Endothelial cell of umbilical vein (primary cell): ENCODE data around the gene ADCY9. TPM values are rescaled to one million over a fixed set of nuclear protein-coding genes. Genes with fewer than 3 reads are reported as not detected.
"Not testable (repeated sequence)": the region's sequence is repeated elsewhere in the genome, so short reads cannot be mapped to it uniquely, and the experiment has no call there.

Experiments used
- BruUV-seq: library from RNA; stranded (reverse); fragments of 400-500 nt; replicated peaks from 2 replicates; lab custom pipeline; 2021; lab: Mats Ljungman, UMichigan
- CTCF ChIA-PET: fragments of 300-600, 350-600 bp; sonication (Branson Sonifier 250); formaldehyde crosslinking; loops from one replicate; lab custom pipeline; 2021; ENCODE audit warnings: antibody characterized with exemption, inconsistent platforms; lab: Charles Lee
- POLR2A ChIA-PET: fragments of 300-600, 350-600 bp; sonication (Branson Sonifier 250); formaldehyde crosslinking; loops from one replicate; lab custom pipeline; 2021; ENCODE audit warnings: antibody characterized with exemption, inconsistent platforms; lab: Charles Lee
- DNase-seq: peaks from one replicate; pipeline ENCODE4 v3.0.0-alpha.2; 2011; ENCODE audit warnings: low read depth, low spot score
- FAIRE-seq: peaks from 2 replicates; lab custom pipeline; 2011; peaks lifted over from hg19 to GRCh38; lab: Jason Lieb, UNC
- H2AFZ ChIP-seq: 2 replicates; pipeline ENCODE4 v1.6.0; 2012; ENCODE audit warnings: low read depth, low read length, control low read depth, inconsistent platforms
- H3K27ac ChIP-seq: 2 replicates; pipeline ENCODE4 v1.5.1; 2011; ENCODE audit warnings: low read depth, mild to moderate bottlenecking, control low read depth, low read length, moderate library complexity; ENCODE audit not compliant: insufficient read depth
- H3K27me3 ChIP-seq, 2 experiments: 2 replicates each; pipeline versions ENCODE4 v1.6.0 to v1.6.1; 2011; ENCODE audit warnings: low read length in 2 of 2, mixed read lengths in 1 of 2; ENCODE audit not compliant: control insufficient read depth in 2 of 2, insufficient read depth in 2 of 2
- H3K36me3 ChIP-seq, 2 experiments: 2 replicates in 1 of 2; 3 replicates in 1 of 2; pipeline ENCODE4 v1.5.1; 2011; ENCODE audit warnings: low read length in 2 of 2, mild to moderate bottlenecking in 1 of 2, moderate library complexity in 1 of 2; ENCODE audit not compliant: control insufficient read depth in 2 of 2, insufficient read depth in 2 of 2; ENCODE audit errors: extremely low read depth in 1 of 2
- H3K4me1 ChIP-seq: 3 replicates; pipeline ENCODE4 v1.5.1; 2011; ENCODE audit warnings: mild to moderate bottlenecking, low read length; ENCODE audit not compliant: control insufficient read depth, insufficient read depth; ENCODE audit errors: extremely low read depth
- H3K4me2 ChIP-seq: 2 replicates; pipeline ENCODE4 v1.6.1; 2011; ENCODE audit warnings: low read length, control low read depth, mixed read lengths; ENCODE audit not compliant: insufficient read depth
- H3K4me3 ChIP-seq, 3 experiments: fragments of 200-600 bp in 1 of 3; sonication (generic), shearing (Covaris generic) in 1 of 3; replicated peaks in 1 of 3; 2 replicates each; pipeline ENCODE4 v1.5.1; 2011 to 2016; ENCODE audit warnings: control low read depth in 3 of 3, low read length in 3 of 3, mild to moderate bottlenecking in 2 of 3, inconsistent platforms in 1 of 3, low read depth in 1 of 3, moderate library complexity in 1 of 3; ENCODE audit not compliant: insufficient read depth in 1 of 3
- H3K79me2 ChIP-seq: 2 replicates; pipeline ENCODE4 v1.6.0; 2012; ENCODE audit warnings: low read length, inconsistent platforms; ENCODE audit not compliant: control insufficient read depth, insufficient read depth
- H3K9ac ChIP-seq: replicated peaks from 2 replicates; pipeline ENCODE3; 2011; ENCODE audit warnings: low read length, control low read depth; ENCODE audit not compliant: insufficient read depth; ENCODE audit errors: extremely low read depth
- H3K9me1 ChIP-seq: replicated peaks from 3 replicates; pipeline ENCODE4 v1.6.0; 2011; ENCODE audit warnings: mild to moderate bottlenecking, low read length; ENCODE audit not compliant: control insufficient read depth, insufficient read depth; ENCODE audit errors: extremely low read depth
- H3K9me3 ChIP-seq: replicated peaks from 2 replicates; pipeline ENCODE4 v1.5.1; 2012; ENCODE audit warnings: low read length, inconsistent platforms; ENCODE audit not compliant: control insufficient read depth, insufficient read depth
- H4K20me1 ChIP-seq: replicated peaks from 2 replicates; pipeline ENCODE3; 2011; ENCODE audit warnings: mild to moderate bottlenecking, low read length; ENCODE audit not compliant: control insufficient read depth, insufficient read depth; ENCODE audit errors: extremely low read depth
- CTCF ChIP-seq, 2 donors: IDR thresholded peaks; 1 replicate in 1 of 2; 2 replicates in 1 of 2; pipeline ENCODE4 v1.5.1; 2011; ENCODE audit warnings: low read length in 2 of 2, mild to moderate bottlenecking in 2 of 2, moderate library complexity in 2 of 2, control low read depth in 1 of 2, inconsistent platforms in 1 of 2, low read depth in 1 of 2; ENCODE audit not compliant: insufficient read depth in 1 of 2; ENCODE audit errors: extremely low read depth in 1 of 2
- EZH2 ChIP-seq: IDR thresholded peaks from 2 replicates; pipeline ENCODE4 v1.6.1; 2012; ENCODE audit warnings: borderline replicate concordance, low read depth, mild to moderate bottlenecking, moderate library complexity, low read length, inconsistent platforms; ENCODE audit not compliant: severe bottlenecking
- FOS ChIP-seq: IDR thresholded peaks from 2 replicates; pipeline ENCODE4 v1.6.1; 2011; ENCODE audit warnings: mild to moderate bottlenecking, low read length, moderate library complexity, borderline replicate concordance; ENCODE audit not compliant: insufficient read depth
- GATA2 ChIP-seq: IDR thresholded peaks from 2 replicates; pipeline ENCODE4 v1.7.0; 2011; ENCODE audit warnings: low read depth, mild to moderate bottlenecking, moderate library complexity, mixed read lengths, low read length; ENCODE audit not compliant: insufficient read length, insufficient read depth
- JUN ChIP-seq: IDR thresholded peaks from 2 replicates; pipeline ENCODE4 v1.6.1; 2011; ENCODE audit warnings: borderline replicate concordance, low read depth; ENCODE audit not compliant: insufficient read length, insufficient read depth
- MAX ChIP-seq: IDR thresholded peaks from 2 replicates; pipeline ENCODE4 v1.6.1; 2011; ENCODE audit not compliant: insufficient read depth, insufficient read length
- MYC ChIP-seq: IDR thresholded peaks from one replicate; pipeline ENCODE4 v1.6.1; 2011; ENCODE audit warnings: mild to moderate bottlenecking, low read depth, low read length
- POLR2A ChIP-seq: IDR thresholded peaks from 2 replicates; pipeline ENCODE4 v1.6.1; 2012; ENCODE audit warnings: low read depth, mild to moderate bottlenecking, control low read depth, low read length
- POLR2AphosphoS5 ChIP-seq: IDR thresholded peaks from 2 replicates; pipeline ENCODE4 v1.6.1; 2012; ENCODE audit warnings: low read depth, mild to moderate bottlenecking, control low read depth, low read length, moderate library complexity; ENCODE audit not compliant: insufficient read depth
- dilution Hi-C: fragments of 300-500 bp; cut with MboI; formaldehyde crosslinking; loops from one replicate; pipeline ENCODE4 v1.15.0; 2019; ENCODE audit warnings: low sequenced_read_pairs; ENCODE audit not compliant: extremely low pct_ligation_motif_present
- intact Hi-C: fragments of 100-400 bp; cut with micrococcal nuclease; formaldehyde crosslinking; loops from one replicate; pipeline ENCODE4 v1.10.0; 2022
- polyA plus RNA-seq, 4 experiments: library from polyadenylated mRNA; depleted of rRNA in 3 of 4; stranded (reverse) in 3 of 4; unstranded in 1 of 4; fragments of >200 nt; gene quantifications; 2 replicates each; pipeline versions ENCODE4 v1.2.1 to v1.2.3, GENCODE V29; 2011 to 2012; ENCODE audit warnings: missing spikeins in 1 of 4
- total RNA-seq: library from RNA; stranded (reverse); gene quantifications from 2 replicates; pipeline ENCODE4 v1.2.3, GENCODE V29; 2021

ADCY9 gene
- total and polyA plus RNA-seq, 2 donors (not counting 3 experiments of a cell fraction or from before 2014, with no cell fraction given) = 6.8 to 14.0 TPM

GRCh38 chr16:3951861-3952736 lies 164.1 kb downstream of the ADCY9 start:
- POLR2A ChIA-PET = interaction anchor here (0.9 kb wide), 1 partner anchor 10 kb away, joined by 3 read pairs; no protein-coding TSS in a partner anchor
- Histone ChIP-seq H3K27me3 (peaks cover 20% of the 10 kb centered on the region in 2 experiments), H3K9ac (no peak overlapping the region), H3K4me1 (peaks cover 12% of the 10 kb centered on the region), H3K79me2 (no peaks in the 10 kb centered on the region), H3K9me3 (no peaks in the 10 kb centered on the region), H3K4me2 (no peak overlapping the region), H3K4me3 (no peak overlapping the region), H3K36me3 (no peaks in the 10 kb centered on the region), H2AFZ (no peak overlapping the region), H3K27ac (no peak overlapping the region), H3K9me1 (no peaks in the 10 kb centered on the region), H4K20me1 (no peaks in the 10 kb centered on the region)
- FAIRE-seq = no peak
- TF ChIP-seq JUN (no peak), MAX (no peak), POLR2A (no peak), CTCF (IDR thresholded peaks at IDR 0.05; ENCODE audit: extremely low read depth in 1 of 2, insufficient read depth in 1 of 2, low read depth in 1 of 2, low read length in 2 of 2) (no peak), GATA2 (no peak), POLR2AphosphoS5 (no peak), MYC (no peak), FOS (no peak), EZH2 (no peak)
- dilution Hi-C loops (no loop called here), intact Hi-C loops (loop anchor here (2.0 kb wide), 1 partner anchor 57 kb away; no protein-coding TSS in a partner anchor)
- DNase-seq = no peak
- BruUV-seq = no TSS peak
- CTCF ChIA-PET = interaction anchor here (1.0 to 1.9 kb wide), 5 partner anchors 13 to 376 kb away, joined by 3 to 6 read pairs (median 5); no protein-coding TSS in a partner anchor

- FAIRE-seq, H3K9me3 ChIP-seq, H3K4me3 ChIP-seq, H3K9me1 ChIP-seq, H3K79me2 ChIP-seq, H3K4me2 ChIP-seq, DNase-seq, H3K36me3 ChIP-seq, BruUV-seq, dilution Hi-C loops, H4K20me1 ChIP-seq, POLR2A ChIA-PET, H3K27ac ChIP-seq, H3K9ac ChIP-seq, H2AFZ ChIP-seq: not testable (repeated sequence)
- peaks cover 13% of the 10 kb centered on the region for H3K4me1 ChIP-seq
- intact Hi-C loops = loop anchor here (2.0 kb wide), 1 partner anchor 57 kb away; no protein-coding TSS in a partner anchor
- H3K27me3 ChIP-seq = peaks cover 18 to 20% of the 10 kb centered on the region in 2 experiments
- CTCF ChIA-PET = interaction anchor here (1.0 to 1.6 kb wide), 4 partner anchors 12 to 377 kb away, joined by 3 to 6 read pairs (median 4); no protein-coding TSS in a partner anchor
Measured at GRCh38 chr16:3951380-3951779, 164.9 kb downstream of the ADCY9 start.
